Activated CD4-positive, alpha-beta T cell treated with anti-CD3 and anti-CD28 coated beads for 4 hours (primary cell): ENCODE data around the gene SAPCD2.
A peak's percentile ranks its signal among the peaks of the same experiment; 100 is the strongest.

ENCODE experiments used
- DNase-seq, 2 donors: peaks; one replicate each; pipeline ENCODE4 v3.0.0-alpha.2; 2020

The SAPCD2 gene

DNA sequence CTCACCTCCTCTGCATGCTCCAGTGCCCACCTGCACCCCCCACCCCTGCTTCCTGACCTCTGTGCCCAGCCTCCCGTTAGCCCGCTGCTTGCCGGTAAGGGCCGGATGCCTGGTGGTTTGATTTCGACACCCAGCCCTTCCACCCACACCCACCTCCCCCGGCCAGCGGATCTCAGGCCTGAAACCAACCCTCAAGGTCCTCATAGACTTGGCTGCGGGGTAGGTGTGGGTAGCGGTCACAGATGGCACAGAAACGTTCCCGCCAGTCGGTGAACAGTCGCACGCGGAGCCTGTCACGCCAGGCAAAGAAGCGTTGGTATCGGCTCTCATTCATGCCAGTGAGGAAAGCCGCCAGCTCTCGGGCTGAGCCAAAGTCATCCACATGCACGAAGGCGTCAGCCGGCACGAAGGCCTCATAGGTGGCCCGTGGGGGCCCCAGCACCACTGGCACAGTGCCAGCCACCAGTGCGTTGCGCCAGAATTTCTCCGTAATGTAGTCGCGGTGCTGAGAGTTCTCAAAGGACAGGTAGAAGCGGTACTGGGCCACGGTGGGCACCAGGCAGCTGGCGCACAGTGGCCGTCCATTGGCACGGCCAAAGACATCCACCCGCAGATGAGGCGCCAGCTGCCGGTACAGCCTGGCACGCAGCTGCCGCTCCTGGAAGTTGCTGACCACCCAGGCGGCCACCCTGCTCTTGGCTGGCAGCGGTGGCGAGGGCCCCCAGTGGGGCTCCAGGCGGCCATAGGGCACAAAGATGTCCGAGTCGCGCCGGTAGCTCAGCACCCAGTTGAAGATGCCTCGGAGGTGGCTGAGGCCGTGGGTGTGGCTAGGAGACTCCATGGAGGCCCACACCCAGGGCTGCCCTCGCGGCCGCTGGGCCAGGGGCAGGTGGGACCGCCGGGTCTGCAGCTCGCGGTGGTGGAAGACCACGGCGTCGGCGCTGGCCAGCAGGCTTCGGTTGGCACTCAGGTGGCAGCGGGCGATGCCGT, 39.5 kb downstream of the SAPCD2 start:
- DNase-seq = peak; percentile 13 to 37

DNA sequence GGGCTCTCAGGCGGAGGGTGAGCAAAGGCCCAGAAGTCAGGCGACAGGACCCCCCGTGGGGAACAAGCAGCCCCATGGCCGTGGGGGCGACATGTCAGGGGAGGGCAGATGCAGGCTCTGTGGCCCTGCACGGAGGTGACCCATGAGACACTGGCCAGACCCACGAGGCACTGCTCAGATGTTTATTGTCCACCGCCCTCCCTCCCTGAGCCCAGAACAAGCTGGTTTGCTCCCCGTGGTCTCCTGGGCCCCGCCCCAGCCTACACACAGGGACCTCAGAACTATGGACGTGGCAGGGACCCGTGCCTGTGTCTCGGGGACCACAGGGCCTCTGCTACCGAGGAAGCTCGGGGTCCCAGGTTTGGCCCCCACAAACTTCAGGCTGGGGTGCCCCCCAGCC, 40.4 kb downstream of the SAPCD2 start:
- DNase-seq = no peak

DNA sequence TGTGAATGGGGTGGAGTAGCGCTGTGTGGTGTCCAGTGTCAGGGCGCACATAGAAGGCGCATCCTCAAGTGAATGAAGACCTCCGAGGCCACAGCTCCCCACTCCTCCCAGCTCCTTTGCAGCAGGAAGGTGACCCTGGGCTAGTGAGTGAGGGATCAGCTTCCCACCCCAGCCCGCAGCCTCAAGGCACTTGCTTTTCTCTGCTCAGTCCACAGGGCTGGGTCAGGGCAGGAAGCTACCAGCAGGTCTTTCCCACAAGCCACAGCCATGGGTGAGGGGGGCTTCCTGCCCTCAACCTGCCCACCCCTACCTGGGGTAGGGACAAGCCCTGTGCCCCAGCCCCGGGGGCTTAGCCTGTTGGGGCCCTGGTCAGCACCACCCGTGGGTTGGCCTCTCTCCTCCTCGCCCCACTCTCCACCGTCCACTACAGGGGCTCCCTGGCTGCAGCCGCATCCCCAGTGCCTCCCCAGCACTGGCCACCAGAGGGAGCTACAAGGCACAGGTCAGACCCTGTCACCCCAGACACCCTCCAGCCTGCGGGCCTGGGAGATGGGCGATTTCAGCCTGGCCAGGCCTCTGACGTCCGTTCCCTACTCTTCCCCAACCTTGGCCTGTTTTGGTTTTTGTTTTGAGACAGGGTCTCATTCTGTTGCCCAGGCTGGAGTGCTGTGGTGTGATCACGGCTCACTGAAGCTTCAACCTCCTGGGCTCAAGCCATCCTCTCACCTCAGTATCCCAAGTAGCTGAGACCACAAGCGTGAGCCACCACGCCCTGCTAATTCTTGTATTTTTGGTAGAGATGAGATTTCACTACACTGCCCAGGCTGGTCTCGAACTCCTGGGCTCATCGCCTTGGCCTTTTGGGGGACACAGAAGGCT, 41.1 kb downstream of the SAPCD2 start:
- peak; percentile 66 to 76 for DNase-seq

DNA sequence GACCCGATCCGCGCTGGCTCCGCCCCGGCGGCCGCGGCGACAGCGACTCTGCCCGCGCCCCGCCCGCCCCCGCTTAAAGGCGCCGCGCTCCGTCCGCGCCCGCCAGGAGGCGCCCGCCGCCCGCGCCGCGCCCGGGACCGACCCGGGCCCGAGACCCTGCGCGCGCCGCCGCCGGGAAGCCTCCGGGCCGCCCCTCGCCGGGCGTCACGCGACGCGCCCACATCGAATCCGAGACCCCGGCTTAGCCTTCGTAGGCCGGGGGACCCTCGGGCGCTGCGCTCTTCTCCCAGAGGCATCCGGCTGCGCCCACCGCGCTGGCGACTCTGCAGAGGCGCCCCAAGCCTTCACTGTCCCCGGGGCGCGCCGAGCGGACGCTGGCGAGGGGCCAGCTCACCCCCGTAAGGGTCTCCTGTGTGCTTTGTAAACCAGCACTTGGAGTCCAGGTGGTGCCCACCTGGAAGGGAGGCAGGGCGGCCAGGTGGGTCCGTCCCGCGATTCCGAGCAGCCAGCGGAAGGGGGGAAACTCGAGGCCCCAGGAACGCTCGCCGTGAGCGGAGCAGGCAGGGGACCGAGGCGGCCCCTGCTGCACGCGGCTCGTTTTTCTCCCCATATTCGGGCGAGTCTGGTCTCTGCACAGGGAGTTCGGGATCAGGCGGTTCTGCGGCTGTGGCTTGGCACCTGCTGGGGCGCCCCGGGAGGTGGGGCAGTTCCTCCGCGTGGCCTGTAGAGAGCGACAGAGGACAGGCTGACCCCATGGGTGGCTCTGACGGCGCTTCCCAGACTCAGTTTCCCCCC, 41.9 kb downstream of the SAPCD2 start:
- DNase-seq = peak; percentile 60 to 64

DNA sequence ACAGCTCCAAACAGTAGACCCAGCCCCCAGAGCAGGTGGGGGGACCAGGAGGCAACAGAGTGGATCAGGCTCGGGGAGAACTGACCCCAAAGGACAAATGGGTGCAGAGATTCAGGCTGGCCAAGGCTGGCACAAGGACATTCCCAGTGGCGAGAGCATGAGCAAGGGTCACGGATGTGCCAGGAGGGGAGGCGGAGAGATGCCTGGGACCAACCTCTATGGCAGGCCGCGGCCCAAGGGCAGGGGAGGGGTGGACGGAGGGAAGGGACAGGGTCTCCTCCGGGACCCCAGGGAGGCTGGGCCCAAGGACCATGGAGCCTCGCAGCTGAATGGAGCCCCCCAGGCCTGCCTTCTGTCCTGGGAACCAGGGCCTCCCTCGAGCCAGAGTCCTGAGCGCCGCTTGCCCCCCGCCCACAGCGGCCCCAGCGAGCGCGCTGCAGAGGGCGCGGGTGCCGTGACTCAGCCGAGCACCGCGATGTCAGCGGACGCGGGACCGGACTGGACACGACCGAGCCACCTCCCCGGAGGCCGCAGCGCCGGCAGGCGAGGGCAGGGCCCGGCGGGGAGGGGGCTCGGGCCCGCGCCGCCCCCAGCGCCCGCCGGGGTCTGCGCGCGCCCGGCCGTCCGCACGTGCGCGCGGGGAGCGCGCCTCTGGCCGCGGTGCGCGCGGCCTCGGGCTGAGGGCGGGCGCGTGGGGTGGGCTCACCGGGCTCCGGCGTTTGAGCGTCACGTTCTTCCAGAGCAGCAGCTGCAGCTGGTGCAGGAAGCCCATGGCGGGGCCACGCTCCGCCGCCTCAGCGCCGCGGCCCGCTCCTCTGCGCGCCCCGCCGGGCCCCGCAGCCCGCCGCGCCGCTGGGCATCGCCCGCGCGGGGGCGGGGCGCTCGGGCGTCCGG, 42.7 kb downstream of the SAPCD2 start, which contains the start of gene ABCA2:
Gene ABCA2 (minus strand): TSS at position 869 of the 894 bp plus-strand sequence. CDS start 97 bp downstream, at position 772.
- no peak for DNase-seq

DNA sequence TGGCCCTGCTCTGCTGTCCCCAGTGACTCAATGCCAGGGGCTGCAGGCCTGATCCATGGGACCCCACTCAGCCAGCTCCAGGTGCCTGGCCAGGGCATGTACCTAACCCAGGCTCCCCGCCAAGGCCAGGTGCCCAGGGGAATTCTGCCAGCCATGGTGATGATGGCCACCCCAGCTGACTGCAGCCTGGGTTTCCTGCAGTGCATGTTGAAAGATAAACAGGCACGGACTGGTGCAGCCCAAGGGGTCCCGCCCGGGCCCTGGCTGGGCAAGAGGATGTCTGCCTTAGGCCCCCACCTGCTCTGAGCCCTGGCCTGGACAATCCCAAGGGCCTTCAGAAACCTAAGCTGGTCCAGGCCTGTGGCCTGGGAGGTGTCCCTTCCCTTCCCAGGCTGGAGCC, 43.5 kb downstream of the SAPCD2 start:
- DNase-seq = no peak

DNA sequence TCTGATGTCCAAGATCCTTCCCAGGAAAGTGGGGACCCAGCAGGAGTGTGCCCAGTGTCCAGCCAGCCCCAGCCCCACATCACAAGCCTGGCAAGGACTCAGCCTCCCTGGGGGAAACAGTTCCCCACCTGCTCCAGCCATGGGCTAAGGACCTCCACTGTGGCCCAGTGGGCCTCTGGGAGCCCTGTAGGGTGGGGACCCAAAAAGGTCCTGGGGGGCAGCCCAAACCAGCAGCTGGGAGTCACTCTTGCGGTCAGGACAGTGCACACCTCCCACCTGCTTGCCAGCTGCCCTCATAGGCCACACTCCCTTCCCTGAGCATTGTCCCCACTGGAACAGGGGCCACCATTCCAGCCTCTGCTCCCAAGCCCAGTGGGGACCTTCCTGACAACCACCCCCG, 44.0 kb downstream of the SAPCD2 start:
- DNase-seq = no peak

DNA sequence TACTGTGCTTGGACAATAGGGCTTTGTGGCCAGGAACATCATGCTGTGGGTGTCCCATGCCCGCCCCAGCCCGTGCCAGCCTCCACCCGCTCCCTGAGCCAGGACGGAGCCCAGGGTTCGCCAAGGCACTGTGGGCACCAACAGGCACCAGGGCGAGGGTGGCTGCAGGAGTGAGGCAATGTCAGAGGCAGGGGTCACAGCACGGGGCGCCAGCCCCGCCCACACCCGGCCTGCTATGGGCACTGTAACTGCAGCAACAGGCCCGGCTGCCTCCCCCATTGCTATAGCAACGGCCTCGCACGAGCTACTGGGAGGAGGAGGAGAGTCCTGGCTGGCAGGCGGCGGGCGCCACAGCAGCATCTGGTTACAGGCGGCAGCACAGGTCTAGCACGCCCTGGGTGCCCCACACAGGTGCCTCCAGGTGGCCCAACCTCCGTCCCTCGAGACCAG, 44.8 kb downstream of the SAPCD2 start:
- no peak for DNase-seq

DNA sequence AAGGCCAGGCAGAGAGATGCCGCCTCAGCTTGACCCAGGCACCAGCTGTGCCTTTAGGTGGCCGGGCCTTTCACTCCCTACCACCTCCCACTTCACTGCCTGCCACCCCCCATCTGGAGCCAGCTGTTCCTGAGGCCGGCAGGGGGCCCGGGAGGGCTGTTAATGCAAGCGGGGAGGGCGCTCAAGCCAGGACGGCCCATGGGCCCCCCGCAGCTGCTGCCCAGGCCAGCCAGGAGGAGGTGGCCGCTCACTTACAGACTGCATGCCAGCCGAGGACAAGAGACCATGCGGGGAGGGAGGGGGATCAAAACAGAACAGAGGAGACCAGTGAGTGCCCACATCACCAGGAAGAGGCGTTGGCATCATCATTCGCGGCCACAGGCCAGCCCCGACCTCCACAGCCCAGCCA, 46.8 kb downstream of the SAPCD2 start:
- DNase-seq = no peak

DNA sequence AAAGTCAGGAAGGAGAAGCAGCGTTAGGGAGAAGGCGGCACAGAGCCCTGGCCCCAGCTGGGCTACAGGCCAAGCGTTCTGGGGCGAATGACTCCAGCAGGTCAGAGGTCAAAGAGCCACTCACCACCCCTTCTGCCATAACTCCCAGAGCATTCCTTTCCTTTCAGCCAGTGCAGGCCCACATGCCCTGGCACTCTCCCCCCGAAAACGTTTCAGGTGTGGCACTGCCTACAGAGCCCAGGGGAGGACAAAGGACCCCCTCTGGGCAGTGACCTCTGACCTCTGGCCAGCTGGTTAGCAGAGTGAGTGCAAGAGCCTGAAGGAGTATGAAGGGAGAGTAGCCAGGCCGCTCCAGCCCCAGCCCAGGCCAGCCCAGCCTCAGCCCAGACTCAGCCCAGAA, 47.2 kb downstream of the SAPCD2 start:
- DNase-seq = no peak

DNA sequence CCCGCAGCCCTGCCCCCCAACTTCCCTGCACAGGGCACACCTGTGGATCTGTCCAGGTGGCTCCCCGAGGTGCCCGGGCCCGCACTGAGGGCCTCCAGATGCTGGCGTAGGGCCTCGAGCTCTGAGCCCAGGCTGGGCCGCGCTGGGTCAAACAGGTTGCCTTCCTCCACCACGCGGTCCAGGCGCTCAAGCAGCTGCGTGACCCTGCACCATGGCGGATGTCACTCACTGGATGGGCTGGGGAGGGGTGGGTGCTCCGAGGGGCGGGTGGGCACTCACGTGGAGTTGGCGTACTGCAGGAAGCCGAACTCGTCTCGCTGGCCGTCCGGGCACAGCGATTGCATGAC, 47.7 kb downstream of the SAPCD2 start:
- DNase-seq = no peak

DNA sequence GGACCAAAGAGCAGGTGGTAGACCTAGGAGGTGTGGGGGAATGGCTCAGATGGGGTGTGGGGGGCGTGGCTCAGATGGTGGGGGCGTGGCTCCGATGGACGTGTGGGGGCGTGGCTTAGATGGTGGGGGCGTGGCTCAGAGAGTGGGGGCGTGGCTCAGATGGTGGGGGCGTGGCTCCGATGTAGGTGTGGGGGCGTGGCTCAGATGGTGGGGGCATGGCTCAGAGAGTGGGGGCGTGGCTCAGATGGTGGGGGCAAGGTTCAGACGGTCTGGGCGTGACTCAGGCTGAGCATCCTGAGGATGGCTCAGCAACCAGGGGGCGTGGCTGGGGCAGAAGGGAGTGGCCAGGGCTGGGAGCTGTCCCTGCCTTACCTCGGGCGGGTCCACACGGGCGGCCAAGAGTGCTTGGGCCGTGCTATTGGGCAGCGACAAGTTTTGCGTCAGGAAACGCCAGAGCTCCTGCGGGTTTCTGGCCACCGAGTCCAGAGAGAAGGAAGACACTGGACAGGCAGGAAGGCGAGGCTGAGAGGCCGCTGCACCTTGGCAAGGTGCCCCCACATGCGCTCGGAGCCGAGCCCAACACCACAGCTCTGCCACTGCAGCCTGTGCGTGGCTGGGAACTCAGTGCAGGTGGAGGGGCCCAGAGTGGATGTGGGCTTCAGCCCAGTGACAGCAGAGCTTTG, 48.2 kb downstream of the SAPCD2 start:
- peak; percentile 67 to 78 for DNase-seq

DNA sequence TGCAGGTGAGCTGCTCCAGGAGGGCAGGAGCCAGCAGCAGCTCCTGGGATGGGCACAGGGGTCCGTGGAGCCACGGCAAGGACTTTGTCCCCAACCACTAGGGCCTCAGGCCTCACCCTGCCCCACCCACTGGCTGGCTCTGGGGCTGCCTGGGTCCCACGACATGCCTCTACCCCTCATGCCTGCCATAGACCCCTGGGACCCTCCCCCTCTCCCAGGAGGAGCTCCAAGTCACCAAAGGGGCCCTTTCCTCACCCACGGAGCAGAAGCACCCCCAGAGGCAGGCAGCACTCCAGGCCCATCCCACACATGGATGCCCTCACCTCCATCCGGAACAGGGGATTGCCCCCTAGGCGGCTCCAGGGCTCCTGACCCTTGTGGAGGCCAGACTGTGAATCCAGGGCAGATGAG, 48.8 kb downstream of the SAPCD2 start:
- DNase-seq = no peak

DNA sequence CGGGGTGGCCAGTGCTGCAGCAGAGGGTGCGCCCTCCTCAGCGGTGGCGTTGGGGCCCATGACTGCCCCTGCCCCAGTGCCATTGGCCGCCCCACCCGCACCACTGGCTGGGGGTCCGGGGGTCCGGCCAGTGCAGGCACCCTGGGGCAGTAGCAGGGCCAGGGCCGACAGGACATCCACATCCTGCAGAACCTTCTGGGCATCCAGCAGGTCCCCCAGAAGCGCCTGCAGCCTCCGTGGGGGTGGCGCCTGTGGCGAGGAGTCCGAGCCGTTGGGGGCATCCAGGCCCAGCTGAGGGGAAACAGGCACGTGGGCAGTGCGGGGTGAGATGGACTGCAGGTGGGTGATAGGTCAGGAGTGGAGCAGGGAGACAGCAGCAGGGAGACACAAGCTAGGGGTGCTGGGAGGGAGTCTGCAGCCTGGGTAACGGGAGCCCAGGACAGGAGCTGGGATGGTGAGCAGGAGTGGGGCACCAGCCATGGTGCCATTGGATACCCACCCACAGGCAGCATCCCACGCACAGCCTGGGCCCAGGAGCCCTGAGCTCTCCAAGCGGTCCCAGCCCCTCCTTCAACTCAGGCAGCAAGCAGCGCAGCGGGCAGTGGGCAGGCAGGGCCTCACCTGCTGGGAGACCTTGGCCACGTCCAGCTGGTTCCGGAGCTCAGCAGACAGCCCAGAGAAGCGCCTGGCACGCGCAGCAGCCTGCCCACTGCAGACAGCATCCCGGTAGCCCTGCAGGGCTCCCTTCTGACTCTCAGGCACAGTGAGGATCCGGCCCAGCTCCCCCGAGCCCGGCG, 49.4 kb downstream of the SAPCD2 start:
- DNase-seq = no peak

DNA sequence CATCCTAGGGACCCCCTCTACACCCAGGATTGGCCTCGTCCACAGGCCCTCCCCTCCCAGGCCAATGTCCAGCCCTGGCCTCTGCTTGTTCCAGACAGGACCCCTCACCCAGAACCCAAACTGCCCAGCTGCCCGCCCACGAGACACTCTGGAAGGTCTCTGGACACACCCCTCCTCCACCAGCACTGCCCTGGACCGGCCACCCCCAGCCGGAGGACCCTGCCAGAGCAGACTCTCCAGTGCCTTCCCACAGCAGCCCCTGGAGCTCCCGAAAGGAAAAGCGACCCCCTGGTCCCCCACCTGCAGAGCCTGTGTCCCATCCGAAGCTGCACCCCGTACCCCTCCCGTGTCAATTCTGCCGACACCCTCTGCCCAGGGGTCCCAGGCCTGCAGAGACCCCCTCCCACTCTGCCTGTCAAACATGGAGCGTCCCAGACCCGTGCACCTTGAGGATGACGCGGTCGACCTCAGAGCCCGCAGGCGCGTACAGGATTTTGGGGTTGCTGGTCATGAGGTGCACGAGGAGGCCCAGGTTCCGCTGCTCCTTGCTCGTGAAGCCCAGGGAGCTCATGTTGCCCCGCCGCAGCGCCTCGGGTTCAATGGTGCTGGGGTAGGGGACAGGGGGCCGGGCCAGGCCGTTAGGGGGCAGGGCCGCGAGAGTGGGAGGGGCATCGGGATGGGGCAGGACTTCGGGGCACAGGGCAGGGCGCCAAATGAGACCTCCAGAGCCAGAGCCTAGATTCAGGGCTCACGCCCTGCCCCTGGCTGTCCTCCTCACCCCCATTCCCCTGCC, 50.3 kb downstream of the SAPCD2 start:
- DNase-seq = no peak

DNA sequence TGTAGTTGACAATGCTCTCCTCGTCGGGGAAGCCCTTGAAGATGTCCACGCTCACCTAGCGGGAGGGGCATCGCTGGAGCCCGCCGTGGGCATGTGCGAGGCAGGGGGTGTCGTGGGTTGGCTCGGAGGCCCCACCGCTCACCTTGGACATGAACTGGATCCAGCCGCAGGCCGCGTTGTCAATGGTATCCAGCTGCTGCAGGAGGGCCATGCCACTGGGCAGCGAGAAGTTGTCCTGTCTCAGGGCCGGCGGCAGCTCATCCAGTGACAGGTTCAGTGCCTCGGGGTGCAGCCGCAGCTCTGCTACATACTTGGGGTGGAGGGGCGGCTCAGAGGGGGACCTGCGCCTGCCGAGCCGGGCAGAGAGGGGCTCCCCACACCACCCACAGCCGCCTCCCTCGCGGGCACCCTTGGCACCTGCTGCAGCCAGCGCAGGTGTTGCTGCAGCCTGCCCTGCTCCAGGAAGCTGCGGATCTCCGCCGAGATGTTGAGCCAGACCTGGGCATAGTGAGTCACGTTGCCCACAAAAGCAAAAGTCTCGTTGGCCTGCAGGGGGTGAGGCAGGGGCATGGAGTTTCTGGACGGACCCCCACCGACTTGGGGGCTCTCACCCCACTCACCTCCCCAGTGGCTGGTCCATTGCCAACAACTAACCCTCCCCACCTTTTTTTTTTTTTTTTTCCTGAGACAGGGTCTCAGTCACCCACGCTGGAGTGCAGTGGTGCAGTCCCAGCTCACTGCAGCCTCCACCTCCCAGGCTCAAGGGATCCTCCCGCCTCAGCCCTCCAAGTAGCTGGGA, 51.4 kb downstream of the SAPCD2 start:
- no peak for DNase-seq

DNA sequence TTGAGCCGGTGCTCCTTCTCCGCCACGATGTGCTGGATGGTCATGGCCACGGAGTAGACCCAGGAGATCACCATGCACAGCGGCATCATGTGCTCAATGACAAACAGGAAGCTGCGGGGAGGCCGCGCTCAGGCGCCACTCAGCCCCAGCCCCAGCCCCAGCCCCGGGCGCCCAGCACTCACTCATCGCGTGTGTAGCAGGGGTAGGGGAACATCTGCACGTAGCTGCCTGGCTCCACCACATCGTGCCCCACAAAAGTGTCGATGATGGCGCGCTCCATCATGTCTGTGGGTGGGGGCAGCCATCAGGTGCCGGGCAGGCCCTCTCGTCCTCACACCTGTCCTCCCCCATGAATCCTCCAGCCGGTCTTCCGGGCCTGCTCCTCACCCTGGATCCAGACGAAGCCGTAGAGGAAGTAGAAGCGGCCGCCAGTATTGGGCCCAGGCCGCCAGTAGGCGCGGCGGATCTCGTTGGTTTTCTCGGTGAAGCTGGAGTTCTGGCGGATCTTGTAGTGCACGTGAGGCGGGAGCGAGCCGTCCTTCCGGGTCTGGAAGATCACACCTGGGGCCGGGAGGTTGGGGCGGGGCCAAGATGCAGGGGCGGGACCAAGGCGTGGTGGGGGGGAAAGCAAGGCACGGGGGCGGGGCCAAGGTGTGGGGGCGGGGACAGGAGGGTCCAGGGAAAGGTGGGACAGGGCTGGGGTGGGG, 52.4 kb downstream of the SAPCD2 start:
- DNase-seq = no peak

DNA sequence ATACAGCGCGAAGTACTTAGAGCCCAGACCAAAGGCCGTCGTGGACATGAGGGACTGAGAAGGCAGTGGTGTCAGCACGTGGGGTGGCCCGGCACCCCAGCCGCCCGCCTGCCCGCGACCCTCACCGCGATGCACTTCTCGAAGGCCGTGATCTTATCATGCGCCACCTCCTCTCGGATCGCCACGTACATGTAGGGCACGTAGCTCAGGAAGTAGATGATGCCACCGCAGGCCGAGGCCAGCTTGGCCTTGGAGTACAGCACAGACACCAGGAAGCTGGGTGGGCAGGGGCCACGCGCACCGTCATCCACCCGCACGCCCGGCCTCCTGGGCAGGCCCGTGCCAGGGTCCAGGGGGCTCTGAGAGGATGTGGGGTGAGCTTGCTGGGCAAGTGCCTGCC, 53.3 kb downstream of the SAPCD2 start:
- DNase-seq = no peak
